Retina (tissue), 1 donor: ENCODE measurements around the gene RBMS3.

Experiments used
- DNase-seq: peaks from one replicate; pipeline ENCODE4 v3.0.0-alpha.2; 2016

Gene RBMS3

GRCh38 chr3:29590461-29590860 is 309.6 kb downstream of the RBMS3 start:
- DNase-seq: no peak

- DNase-seq: no peak
Observed at GRCh38 chr3:29591579-29591978, 310.7 kb downstream of the RBMS3 start.

- DNase-seq: no peak
Observed at GRCh38 chr3:29593802-29594201, 312.9 kb downstream of the RBMS3 start.

GRCh38 chr3:29594261-29594660 is 313.4 kb downstream of the RBMS3 start:
- no peak for DNase-seq

- no peak for DNase-seq
Observed at GRCh38 chr3:29597376-29598008, 316.6 kb downstream of the RBMS3 start.

GRCh38 chr3:29601861-29602585 is 321.2 kb downstream of the RBMS3 start:
- no peak for DNase-seq

- DNase-seq: no peak
Observed at GRCh38 chr3:29605845-29606244, 325.0 kb downstream of the RBMS3 start.

- DNase-seq: no peak
Observed at GRCh38 chr3:29606416-29606815, 325.5 kb downstream of the RBMS3 start.

GRCh38 chr3:29608414-29609327 is 327.8 kb downstream of the RBMS3 start:
- DNase-seq: no peak

GRCh38 chr3:29609328-29609811 is 328.5 kb downstream of the RBMS3 start:
- DNase-seq: no peak

- DNase-seq: no peak
Observed at GRCh38 chr3:29610781-29611180, 329.9 kb downstream of the RBMS3 start.

GRCh38 chr3:29611252-29611651 is 330.4 kb downstream of the RBMS3 start:
- no peak for DNase-seq

GRCh38 chr3:29612536-29612935 is 331.7 kb downstream of the RBMS3 start:
- peak; percentile 24 for DNase-seq

GRCh38 chr3:29614954-29615353 is 334.1 kb downstream of the RBMS3 start:
- DNase-seq: peak; percentile 9

- DNase-seq: no peak
Observed at GRCh38 chr3:29618395-29619282, 337.8 kb downstream of the RBMS3 start.

- DNase-seq: no peak
Observed at GRCh38 chr3:29619676-29620075, 338.8 kb downstream of the RBMS3 start.

- no peak for DNase-seq
Observed at GRCh38 chr3:29627136-29628117, 346.6 kb downstream of the RBMS3 start.

- DNase-seq: no peak
Observed at GRCh38 chr3:29628795-29629194, 347.9 kb downstream of the RBMS3 start.

- DNase-seq: no peak
Observed at GRCh38 chr3:29635888-29636287, 355.0 kb downstream of the RBMS3 start.

- no peak for DNase-seq
Observed at GRCh38 chr3:29637068-29637467, 356.2 kb downstream of the RBMS3 start.
